Thymus (tissue), 11 donors: Measurements from ENCODE around the gene PRM3. TPM values are rescaled to one million over a fixed set of nuclear protein-coding genes. Genes with fewer than 3 reads are reported as not detected.

Experiments used
- DNase-seq, 9 donors: peaks; one replicate each; pipeline ENCODE4 v3.0.0-alpha.2; 2013; ENCODE audit warnings: low spot score in 9 of 9, low read depth in 6 of 9, missing footprints in 1 of 9
- H3K27ac ChIP-seq, 2 donors: one replicate each; pipeline ENCODE4 v1.5.1; 2013; ENCODE audit warnings: control low read depth in 1 of 2, low read depth in 1 of 2, low read length in 1 of 2, mild to moderate bottlenecking in 1 of 2, moderate library complexity in 1 of 2
- H3K27me3 ChIP-seq, 2 donors: one replicate each; pipeline ENCODE4 v1.5.1; 2013; ENCODE audit warnings: low read length in 1 of 2; ENCODE audit not compliant: control insufficient read depth in 2 of 2, insufficient read depth in 1 of 2
- H3K36me3 ChIP-seq, 2 donors: one replicate each; pipeline ENCODE4 v1.5.1; 2013; ENCODE audit warnings: low read length in 1 of 2, mild to moderate bottlenecking in 1 of 2, moderate library complexity in 1 of 2; ENCODE audit not compliant: control insufficient read depth in 2 of 2, insufficient read depth in 2 of 2
- H3K4me1 ChIP-seq, 2 donors: one replicate each; pipeline ENCODE4 v1.5.1; 2013; ENCODE audit warnings: low read length in 2 of 2; ENCODE audit not compliant: control insufficient read depth in 2 of 2, insufficient read depth in 2 of 2
- H3K4me3 ChIP-seq, 2 donors: one replicate each; pipeline ENCODE4 v1.5.1; 2013; ENCODE audit warnings: low read length in 2 of 2, control low read depth in 1 of 2, mild to moderate bottlenecking in 1 of 2
- H3K9me3 ChIP-seq, 2 donors: one replicate each; pipeline ENCODE4 v1.5.1; 2013; ENCODE audit warnings: low read length in 1 of 2, mild to moderate bottlenecking in 1 of 2; ENCODE audit not compliant: control insufficient read depth in 2 of 2, insufficient read depth in 1 of 2
- WGBS: extraction: QIAGEN DNeasy Blood & Tissue Kit; methylation state at CpG from one replicate; pipeline ENCODE4 v1.1.7; 2013; 5-methylcytosine and 5-hydroxymethylcytosine counted together
- polyA plus RNA-seq: library from polyadenylated mRNA; stranded (reverse); fragments of 200-250 nt; gene quantifications from one replicate; pipeline ENCODE4 v1.2.3, GENCODE V29; 2013
- total RNA-seq: library from RNA; stranded (reverse); fragments of 120-200 nt; gene quantifications from one replicate; pipeline ENCODE4 v1.2.4, GENCODE V29; 2013
- donor health status: healthy.

Gene PRM3
- total and polyA plus RNA-seq, 2 donors: not detected

- no peak overlapping the region for H3K27ac ChIP-seq
- WGBS: 98% methylated on average over 8 of the region's 8 CpGs
- no peaks in the 10 kb centered on the region for H3K9me3 ChIP-seq
- peaks cover 20 to 54% of the 10 kb centered on the region in 2 donors for H3K4me1 ChIP-seq
- no peaks in the 10 kb centered on the region for H3K27me3 ChIP-seq
- no peak overlapping the region for H3K4me3 ChIP-seq
- H3K36me3 ChIP-seq: no peaks in the 10 kb centered on the region
- DNase-seq: no peak
Measured at GRCh38 chr16:11314309-11314894, 41.0 kb upstream of the PRM3 start.

- H3K4me3 ChIP-seq: no peak overlapping the region
- H3K27me3 ChIP-seq: no peaks in the 10 kb centered on the region
- H3K36me3 ChIP-seq: no peaks in the 10 kb centered on the region
- no peak for DNase-seq
- peaks cover 0 to 7% of the 10 kb centered on the region in 2 donors for H3K9me3 ChIP-seq
- no peak overlapping the region for H3K27ac ChIP-seq
- WGBS: 96% methylated on average over 9 of the region's 9 CpGs
- peaks cover 23 to 61% of the 10 kb centered on the region in 2 donors for H3K4me1 ChIP-seq
Measured at GRCh38 chr16:11313493-11314308, 40.3 kb upstream of the PRM3 start.

GRCh38 chr16:11312718-11313492 is 39.5 kb upstream of the PRM3 start:
- no peaks in the 10 kb centered on the region for H3K27me3 ChIP-seq
- no peaks in the 10 kb centered on the region for H3K36me3 ChIP-seq
- H3K4me1 ChIP-seq: peaks cover 30 to 68% of the 10 kb centered on the region in 2 donors
- peak overlapping the region; percentile 25 to 26 for H3K27ac ChIP-seq
- no peak overlapping the region for H3K4me3 ChIP-seq
- DNase-seq: peak in 2 of 9 donors; percentile 56 to 75
- peaks cover 0 to 15% of the 10 kb centered on the region in 2 donors for H3K9me3 ChIP-seq
- WGBS: 67% methylated on average over 8 of the region's 8 CpGs

- Histone ChIP-seq H3K27me3 (no peaks in the 10 kb centered on the region), H3K36me3 (no peaks in the 10 kb centered on the region), H3K4me3 (no peak overlapping the region), H3K27ac (peak overlapping the region; percentile 1 to 11), H3K4me1 (peaks cover 32 to 73% of the 10 kb centered on the region in 2 donors), H3K9me3 (peaks cover 0 to 19% of the 10 kb centered on the region in 2 donors)
- 56% methylated on average over 10 of the region's 10 CpGs for WGBS
- peak in 2 of 9 donors; percentile 39 to 73 for DNase-seq
Measured at GRCh38 chr16:11310997-11311561, 37.6 kb upstream of the PRM3 start.

GRCh38 chr16:11310634-11310977 is 37.2 kb upstream of the PRM3 start:
- H3K36me3 ChIP-seq: no peaks in the 10 kb centered on the region
- H3K4me3 ChIP-seq: no peak overlapping the region
- no peaks in the 10 kb centered on the region for H3K27me3 ChIP-seq
- peaks cover 0 to 19% of the 10 kb centered on the region in 2 donors for H3K9me3 ChIP-seq
- no peak for DNase-seq
- WGBS: 96% methylated on average over 3 of the region's 3 CpGs
- H3K4me1 ChIP-seq: peaks cover 32 to 71% of the 10 kb centered on the region in 2 donors
- peak overlapping the region in 1 of 2 donors; percentile 46 for H3K27ac ChIP-seq

GRCh38 chr16:11309895-11310633 is 36.6 kb upstream of the PRM3 start:
- Histone ChIP-seq H3K4me3 (no peak overlapping the region), H3K27me3 (no peaks in the 10 kb centered on the region), H3K36me3 (no peaks in the 10 kb centered on the region), H3K4me1 (peaks cover 32 to 68% of the 10 kb centered on the region in 2 donors), H3K9me3 (peaks cover 0 to 19% of the 10 kb centered on the region in 2 donors), H3K27ac (no peak overlapping the region)
- 82% methylated on average over 9 of the region's 9 CpGs for WGBS
- no peak for DNase-seq

- WGBS: 52% methylated on average over 15 of the region's 15 CpGs
- peak overlapping the region; percentile 12 to 48 for H3K27ac ChIP-seq
Measured at GRCh38 chr16:11308493-11309283, 35.3 kb upstream of the PRM3 start.

More at GRCh38 chr16:11308493-11309283, 35.3 kb upstream of the PRM3 start:
- Histone ChIP-seq H3K9me3 (peaks cover 0 to 19% of the 10 kb centered on the region in 2 donors), H3K4me1 (peaks cover 32 to 61% of the 10 kb centered on the region in 2 donors), H3K36me3 (no peaks in the 10 kb centered on the region), H3K27me3 (no peaks in the 10 kb centered on the region), H3K4me3 (no peak overlapping the region)
- peak in 4 of 9 donors; percentile 68 to 83 (median 72) for DNase-seq
